Raji (cell line): ENCODE results near the gene MIR17HG.

Experiments used
- POLR2A ChIP-seq: IDR thresholded peaks from 2 replicates; pipeline ENCODE4 v1.6.1; 2011; ENCODE audit warnings: low read depth, low read length, control low read depth; ENCODE audit not compliant: insufficient read depth

MIR17HG gene

GRCh38 chr13:91328726-91329125 lies 18.8 kb upstream of the MIR17HG start:
- TF ChIP-seq POLR2A: no peak

GRCh38 chr13:91329733-91330132 lies 17.8 kb upstream of the MIR17HG start:
- TF ChIP-seq POLR2A: no peak

GRCh38 chr13:91331047-91331915 lies 16.2 kb upstream of the MIR17HG start:
- TF ChIP-seq POLR2A: no peak

GRCh38 chr13:91346062-91346461 lies 1.4 kb upstream of the MIR17HG start:
- TF ChIP-seq POLR2A: no peak

- no peak for TF ChIP-seq POLR2A
Measured at GRCh38 chr13:91346850-91347201, 661 bp upstream of the MIR17HG start.

GRCh38 chr13:91347996-91348905 lies 764 bp downstream of the MIR17HG start:
- TF ChIP-seq POLR2A: no peak; the same call in 1 of the 2 replicates

- TF ChIP-seq POLR2A: no peak; the same call in 1 of the 2 replicates
Measured at GRCh38 chr13:91348906-91349435, 1.5 kb downstream of the MIR17HG start.

- no peak for TF ChIP-seq POLR2A
Measured at GRCh38 chr13:91349992-91350911, 2.8 kb downstream of the MIR17HG start.

- no peak for TF ChIP-seq POLR2A
Measured at GRCh38 chr13:91351123-91351522, 3.6 kb downstream of the MIR17HG start.

- TF ChIP-seq POLR2A: no peak
Measured at GRCh38 chr13:91351980-91352379, 4.5 kb downstream of the MIR17HG start.

- TF ChIP-seq POLR2A: no peak
Measured at GRCh38 chr13:91353494-91353893, 6.0 kb downstream of the MIR17HG start.

GRCh38 chr13:91355099-91355825 lies 7.8 kb downstream of the MIR17HG start:
- TF ChIP-seq POLR2A: no peak

GRCh38 chr13:91355826-91356710 lies 8.6 kb downstream of the MIR17HG start:
- TF ChIP-seq POLR2A: no peak
